ENCODE measurements around the gene TANK.

The TANK gene

DNA sequence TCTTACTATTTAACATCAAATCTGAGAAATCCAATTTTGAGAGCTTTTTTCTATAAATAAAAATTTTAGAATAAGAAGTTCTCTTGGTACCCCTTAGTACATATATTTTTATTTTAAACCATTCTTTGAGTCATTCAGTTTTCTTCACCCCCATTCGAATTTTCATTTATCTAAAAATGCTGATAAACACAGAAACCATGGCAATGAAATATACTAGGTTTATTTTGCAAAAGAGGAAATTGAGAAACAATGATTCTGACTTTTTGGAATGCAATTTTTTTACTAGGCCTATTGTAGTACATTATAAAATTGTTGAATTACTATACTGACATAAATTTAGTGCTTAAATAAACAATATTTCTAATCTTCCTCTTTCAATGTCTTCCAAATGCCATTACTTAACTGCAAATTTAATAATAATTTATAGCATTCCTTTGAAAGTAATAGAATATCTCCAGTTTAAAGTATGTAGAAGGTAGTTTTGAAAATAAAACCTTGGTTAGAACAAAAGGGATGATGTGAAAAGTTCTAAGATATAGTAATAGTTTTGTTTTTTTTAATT is 46.3 kb downstream of the TANK start:
- Histone ChIP-seq H3K9ac (ENCODE audit: low read length) (no peak overlapping the region), H3K27ac (ENCODE audit: low read depth, low read length) (no peak overlapping the region), H3K4me1 (ENCODE audit: control insufficient read depth, insufficient read depth, low read length) (peaks cover 3% of the 10 kb centered on the region; the same call in 1 of the 2 replicates), H3K27me3 (ENCODE audit: control insufficient read depth, insufficient read depth, low read length) (no peaks in the 10 kb centered on the region), H3K4me3 (ENCODE audit: low read depth, low read length) (no peak overlapping the region), H3K36me3 (ENCODE audit: control insufficient read depth, insufficient read depth, low read length) (peaks cover 16% of the 10 kb centered on the region; the same call in 1 of the 2 replicates), H3K9me3 (ENCODE audit: control insufficient read depth, insufficient read depth, low read depth, low read length) (no peaks in the 10 kb centered on the region)

DNA sequence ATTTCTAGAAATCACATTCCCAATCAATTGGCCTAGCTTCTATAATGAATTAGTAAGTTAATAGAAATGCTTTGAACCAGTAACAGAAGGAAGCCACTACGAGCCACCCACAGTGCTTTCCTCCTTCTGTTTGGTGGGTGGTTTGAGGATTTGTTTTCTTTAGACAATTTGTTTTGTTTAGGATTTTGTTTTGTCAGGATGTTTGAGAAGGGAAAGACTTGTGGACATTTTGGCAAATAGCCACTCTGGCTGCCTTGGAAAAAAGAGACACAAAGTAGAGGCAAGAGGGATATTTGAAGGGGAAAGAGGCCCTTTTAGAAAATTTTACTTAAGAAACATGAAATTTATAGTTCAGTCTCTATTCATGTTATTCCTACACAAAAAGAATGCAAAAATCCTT is 47.7 kb downstream of the TANK start:
- no peak overlapping the region for H3K4me3 ChIP-seq (ENCODE audit: low read depth, low read length)
- no peak overlapping the region for H3K9ac ChIP-seq (ENCODE audit: low read length)
- no peak overlapping the region for H3K27ac ChIP-seq (ENCODE audit: low read depth, low read length)
- no peaks in the 10 kb centered on the region for H3K27me3 ChIP-seq (ENCODE audit: control insufficient read depth, insufficient read depth, low read length)
- peaks cover 16% of the 10 kb centered on the region; the same call in 1 of the 2 replicates for H3K36me3 ChIP-seq (ENCODE audit: control insufficient read depth, insufficient read depth, low read length)
- H3K9me3 ChIP-seq (ENCODE audit: control insufficient read depth, insufficient read depth, low read depth, low read length), result no peaks in the 10 kb centered on the region
- peaks cover 3% of the 10 kb centered on the region; the same call in 1 of the 2 replicates for H3K4me1 ChIP-seq (ENCODE audit: control insufficient read depth, insufficient read depth, low read length)

DNA sequence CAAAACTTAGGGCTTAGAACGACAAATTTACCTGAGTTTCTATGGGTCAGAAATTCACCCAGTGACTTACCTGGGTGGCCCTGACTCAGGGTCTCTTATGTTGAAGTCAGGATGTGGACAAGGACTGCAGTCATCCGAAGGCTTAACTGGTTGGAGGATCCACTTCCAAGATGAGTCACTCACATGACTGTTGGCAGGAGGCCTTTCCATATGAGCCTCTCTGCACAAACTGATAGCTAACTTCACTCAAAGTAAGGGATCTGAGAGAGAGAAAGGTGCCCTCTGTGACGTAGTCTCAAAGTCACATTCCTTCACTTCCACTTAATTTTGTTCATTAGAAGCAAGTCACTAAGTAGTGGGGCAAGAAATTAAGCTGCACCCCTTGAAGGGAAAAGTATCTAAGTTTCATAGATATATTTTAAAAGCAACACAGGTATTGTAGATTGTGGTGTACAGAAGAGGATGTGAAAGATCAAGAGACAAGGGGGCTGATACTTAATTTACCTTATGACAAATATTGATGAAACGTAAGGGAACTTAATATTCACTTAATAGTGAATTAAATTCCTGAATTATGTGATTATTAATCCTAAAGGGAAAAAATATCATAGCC is 48.4 kb downstream of the TANK start:
- Histone ChIP-seq H3K9me3 (ENCODE audit: control insufficient read depth, insufficient read depth, low read depth, low read length) (no peaks in the 10 kb centered on the region), H3K9ac (ENCODE audit: low read length) (no peak overlapping the region), H3K4me3 (ENCODE audit: low read depth, low read length) (no peak overlapping the region), H3K4me1 (ENCODE audit: control insufficient read depth, insufficient read depth, low read length) (peaks cover 3% of the 10 kb centered on the region; the same call in 1 of the 2 replicates), H3K27me3 (ENCODE audit: control insufficient read depth, insufficient read depth, low read length) (no peaks in the 10 kb centered on the region), H3K27ac (ENCODE audit: low read depth, low read length) (no peak overlapping the region), H3K36me3 (ENCODE audit: control insufficient read depth, insufficient read depth, low read length) (peaks cover 12% of the 10 kb centered on the region; the same call in 1 of the 2 replicates)

DNA sequence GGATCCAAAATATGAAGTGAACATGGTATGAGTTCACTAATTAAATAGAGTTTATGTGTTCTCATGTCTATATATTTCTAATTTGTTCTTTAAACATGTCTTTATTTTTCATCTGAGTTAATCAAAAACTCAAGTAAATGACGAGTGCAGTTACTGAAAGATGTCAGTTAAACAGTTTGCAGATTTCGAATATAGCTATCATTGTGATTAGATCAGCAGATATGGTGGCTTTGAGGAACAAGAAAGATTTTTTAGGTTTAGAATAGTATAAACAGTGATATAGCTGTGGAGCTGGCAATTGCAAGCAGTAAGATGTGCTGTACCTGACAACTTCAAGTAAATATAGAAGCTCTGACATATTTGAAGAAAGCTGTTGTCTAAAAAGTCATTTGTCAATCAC is 49.7 kb downstream of the TANK start:
- Histone ChIP-seq H3K27ac (ENCODE audit: low read depth, low read length) (no peak overlapping the region), H3K36me3 (ENCODE audit: control insufficient read depth, insufficient read depth, low read length) (peaks cover 12% of the 10 kb centered on the region)

DNA sequence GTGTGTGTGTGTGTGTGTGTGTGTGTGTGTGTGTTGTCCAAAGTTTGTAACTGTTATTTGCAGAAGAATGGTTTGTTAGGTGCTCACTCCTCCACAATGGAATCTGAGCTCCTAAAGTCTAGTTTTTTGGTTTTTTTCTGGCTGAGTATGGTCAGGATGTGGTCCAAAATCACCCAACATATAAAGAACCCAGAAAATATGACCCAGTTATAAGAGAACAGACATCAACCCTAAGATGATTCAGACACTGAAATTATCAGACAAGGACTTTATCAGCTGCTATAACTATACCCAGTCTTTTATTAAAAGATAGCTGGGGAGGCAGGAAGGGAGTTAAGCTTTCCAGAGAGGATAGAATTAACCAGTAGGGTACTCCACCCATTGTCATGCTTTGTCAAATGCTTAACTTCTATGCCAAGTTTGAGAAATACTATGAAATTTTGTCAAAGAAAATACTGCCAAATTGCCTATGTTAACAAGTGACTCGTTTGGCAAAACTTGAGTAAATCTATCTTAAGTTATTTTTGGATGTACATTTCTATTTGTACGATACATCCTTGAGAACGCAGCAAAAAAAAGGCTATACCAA is 57.5 kb downstream of the TANK start:
- H3K27me3 ChIP-seq (ENCODE audit: control insufficient read depth, insufficient read depth, low read length), result no peaks in the 10 kb centered on the region
- H3K27ac ChIP-seq (ENCODE audit: low read depth, low read length), result no peak overlapping the region
- H3K4me3 ChIP-seq (ENCODE audit: low read depth, low read length), result no peak overlapping the region
- H3K9ac ChIP-seq (ENCODE audit: low read length), result no peak overlapping the region
- peaks cover 8% of the 10 kb centered on the region for H3K36me3 ChIP-seq (ENCODE audit: control insufficient read depth, insufficient read depth, low read length)
- no peaks in the 10 kb centered on the region for H3K4me1 ChIP-seq (ENCODE audit: control insufficient read depth, insufficient read depth, low read length)
- H3K9me3 ChIP-seq (ENCODE audit: control insufficient read depth, insufficient read depth, low read depth, low read length), result peaks cover 10% of the 10 kb centered on the region; the same call in 1 of the 2 replicates

More for the DNA sequence above, 49.7 kb downstream of the TANK start:
- Histone ChIP-seq H3K4me1 (ENCODE audit: control insufficient read depth, insufficient read depth, low read length) (peaks cover 3% of the 10 kb centered on the region; the same call in 1 of the 2 replicates), H3K9me3 (ENCODE audit: control insufficient read depth, insufficient read depth, low read depth, low read length) (peaks cover 9% of the 10 kb centered on the region; the same call in 1 of the 2 replicates), H3K9ac (ENCODE audit: low read length) (no peak overlapping the region), H3K4me3 (ENCODE audit: low read depth, low read length) (no peak overlapping the region), H3K27me3 (ENCODE audit: control insufficient read depth, insufficient read depth, low read length) (no peaks in the 10 kb centered on the region)

DNA sequence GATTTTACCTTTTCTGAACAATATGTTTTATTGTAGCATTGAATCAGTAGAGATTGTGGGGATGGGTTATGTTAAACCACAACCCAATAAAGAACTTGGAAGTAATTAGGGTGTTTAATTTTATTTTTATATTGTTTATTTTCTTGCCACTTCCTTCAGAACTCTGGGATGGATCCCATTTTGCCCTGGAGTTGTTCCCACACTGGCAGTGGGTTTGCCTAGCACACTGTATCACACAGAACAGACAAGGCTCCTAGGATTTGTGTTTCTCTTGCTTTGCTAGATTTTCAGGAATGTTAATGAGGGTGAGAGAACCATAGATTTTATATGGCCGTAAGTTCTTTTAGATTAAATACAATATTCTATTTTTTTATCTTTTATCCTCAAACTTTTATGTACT is 59.0 kb downstream of the TANK start:
- no peak overlapping the region for H3K27ac ChIP-seq (ENCODE audit: low read depth, low read length)
- peaks cover 7% of the 10 kb centered on the region; the same call in 1 of the 2 replicates for H3K9me3 ChIP-seq (ENCODE audit: control insufficient read depth, insufficient read depth, low read depth, low read length)
- H3K36me3 ChIP-seq (ENCODE audit: control insufficient read depth, insufficient read depth, low read length), result peaks cover 3% of the 10 kb centered on the region
- no peak overlapping the region for H3K4me3 ChIP-seq (ENCODE audit: low read depth, low read length)
- H3K9ac ChIP-seq (ENCODE audit: low read length), result no peak overlapping the region
- no peaks in the 10 kb centered on the region for H3K27me3 ChIP-seq (ENCODE audit: control insufficient read depth, insufficient read depth, low read length)
- no peaks in the 10 kb centered on the region for H3K4me1 ChIP-seq (ENCODE audit: control insufficient read depth, insufficient read depth, low read length)

DNA sequence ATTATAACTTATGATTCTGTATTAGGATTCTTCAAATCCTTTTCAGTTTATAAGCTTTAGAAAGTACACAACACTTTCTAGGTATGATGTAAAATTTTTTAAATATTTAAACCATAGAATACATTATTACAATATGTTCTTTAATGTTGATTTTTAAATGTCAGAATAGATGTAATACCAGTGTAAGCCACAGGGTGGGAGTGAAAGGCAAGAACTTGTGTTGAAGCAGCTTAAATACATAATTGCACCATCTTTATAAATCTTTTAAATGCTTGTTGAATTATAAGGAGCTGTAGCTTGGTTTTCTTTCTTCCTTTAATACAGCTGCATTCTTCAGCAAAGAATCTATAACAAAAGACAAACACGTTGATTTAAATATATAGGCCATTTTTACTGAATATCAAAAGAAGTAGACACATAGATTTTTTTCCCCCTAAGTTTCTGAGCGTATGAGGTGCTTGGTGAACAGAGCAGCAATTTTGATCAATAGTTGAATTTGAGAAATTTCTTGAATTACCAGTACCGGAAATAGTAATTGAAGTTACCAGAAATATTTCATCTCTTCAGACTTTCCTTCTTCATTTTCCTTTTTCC is 63.0 kb downstream of the TANK start:
- no peaks in the 10 kb centered on the region for H3K4me1 ChIP-seq (ENCODE audit: control insufficient read depth, insufficient read depth, low read length)
- no peak overlapping the region for H3K9ac ChIP-seq (ENCODE audit: low read length)
- no peak overlapping the region for H3K4me3 ChIP-seq (ENCODE audit: low read depth, low read length)
- H3K27me3 ChIP-seq (ENCODE audit: control insufficient read depth, insufficient read depth, low read length), result no peaks in the 10 kb centered on the region
- H3K36me3 ChIP-seq (ENCODE audit: control insufficient read depth, insufficient read depth, low read length), result peaks cover 17% of the 10 kb centered on the region
- no peak overlapping the region for H3K27ac ChIP-seq (ENCODE audit: low read depth, low read length)
- no peaks in the 10 kb centered on the region for H3K9me3 ChIP-seq (ENCODE audit: control insufficient read depth, insufficient read depth, low read depth, low read length)

DNA sequence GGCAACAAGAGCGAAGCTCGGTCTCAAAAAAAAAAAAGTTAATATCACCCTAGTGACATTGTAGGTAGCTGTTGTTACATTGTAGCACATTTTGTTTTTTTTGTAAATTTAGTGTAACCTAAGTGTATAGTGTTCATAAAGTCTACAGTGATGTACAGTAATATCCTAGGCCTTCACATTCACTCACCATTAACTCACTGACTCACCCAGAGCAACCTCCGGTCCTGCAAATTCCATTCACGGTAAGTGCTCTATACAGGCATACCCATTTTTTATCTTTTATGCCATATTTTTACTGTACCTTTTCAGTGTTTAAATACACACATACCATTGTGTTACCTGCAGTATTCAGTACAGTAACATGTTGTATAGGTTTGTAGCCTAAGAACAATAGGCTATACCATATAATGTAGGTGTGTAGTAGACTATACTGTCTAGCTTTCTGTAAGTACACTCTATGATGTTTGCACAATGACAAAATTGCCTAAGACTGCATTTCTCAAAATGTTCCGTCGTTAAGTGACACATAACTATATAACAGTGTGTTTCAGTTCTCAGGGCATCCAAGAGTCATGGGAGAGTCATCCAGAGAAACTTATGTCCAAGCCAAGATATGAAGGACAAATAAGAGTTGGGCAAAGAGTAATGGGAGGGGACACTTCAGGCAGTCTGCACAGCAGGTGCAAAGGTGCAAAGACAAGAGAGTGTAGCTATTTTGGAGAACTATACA is 68.4 kb downstream of the TANK start:
- H3K27me3 ChIP-seq (ENCODE audit: control insufficient read depth, insufficient read depth, low read length), result no peaks in the 10 kb centered on the region
- H3K9me3 ChIP-seq (ENCODE audit: control insufficient read depth, insufficient read depth, low read depth, low read length), result no peaks in the 10 kb centered on the region
- no peak overlapping the region for H3K27ac ChIP-seq (ENCODE audit: low read depth, low read length)
- no peaks in the 10 kb centered on the region for H3K4me1 ChIP-seq (ENCODE audit: control insufficient read depth, insufficient read depth, low read length)
- no peak overlapping the region for H3K9ac ChIP-seq (ENCODE audit: low read length)
- H3K4me3 ChIP-seq (ENCODE audit: low read depth, low read length), result no peak overlapping the region
- peaks cover 37% of the 10 kb centered on the region for H3K36me3 ChIP-seq (ENCODE audit: control insufficient read depth, insufficient read depth, low read length)

DNA sequence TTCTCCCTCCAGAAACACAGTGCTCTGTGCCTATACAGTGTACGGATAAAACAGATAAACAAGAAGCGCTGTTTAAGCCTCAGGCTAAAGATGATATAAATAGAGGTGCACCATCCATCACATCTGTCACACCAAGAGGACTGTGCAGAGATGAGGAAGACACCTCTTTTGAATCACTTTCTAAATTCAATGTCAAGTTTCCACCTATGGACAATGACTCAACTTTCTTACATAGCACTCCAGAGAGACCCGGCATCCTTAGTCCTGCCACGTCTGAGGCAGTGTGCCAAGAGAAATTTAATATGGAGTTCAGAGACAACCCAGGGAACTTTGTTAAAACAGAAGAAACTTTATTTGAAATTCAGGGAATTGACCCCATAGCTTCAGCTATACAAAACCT is 70.7 kb downstream of the TANK start:
- no peaks in the 10 kb centered on the region for H3K9me3 ChIP-seq (ENCODE audit: control insufficient read depth, insufficient read depth, low read depth, low read length)
- peaks cover 27% of the 10 kb centered on the region for H3K36me3 ChIP-seq (ENCODE audit: control insufficient read depth, insufficient read depth, low read length)
- no peaks in the 10 kb centered on the region for H3K27me3 ChIP-seq (ENCODE audit: control insufficient read depth, insufficient read depth, low read length)
- H3K4me1 ChIP-seq (ENCODE audit: control insufficient read depth, insufficient read depth, low read length), result no peaks in the 10 kb centered on the region
- no peak overlapping the region for H3K9ac ChIP-seq (ENCODE audit: low read length)
- no peak overlapping the region for H3K4me3 ChIP-seq (ENCODE audit: low read depth, low read length)
- H3K27ac ChIP-seq (ENCODE audit: low read depth, low read length), result no peak overlapping the region

DNA sequence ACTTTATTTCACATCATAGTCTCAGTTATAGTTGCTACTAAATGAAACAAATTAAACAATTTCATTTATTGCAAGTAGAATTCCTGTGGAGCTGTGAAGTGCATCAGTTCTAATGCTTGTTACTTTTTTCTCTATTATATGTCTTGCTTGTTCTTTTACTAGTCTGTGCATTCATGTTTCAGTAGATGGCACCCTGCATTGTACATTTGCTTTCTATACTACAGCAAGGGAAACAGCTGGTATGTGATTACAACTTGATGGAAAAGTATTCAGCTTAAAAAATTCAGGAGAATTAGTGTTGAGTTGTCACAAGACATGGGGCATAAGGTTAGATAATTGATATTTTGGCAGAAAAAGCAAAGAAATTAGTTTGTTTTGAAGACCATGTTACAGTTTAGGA is 72.3 kb downstream of the TANK start:
- Histone ChIP-seq H3K36me3 (ENCODE audit: control insufficient read depth, insufficient read depth, low read length) (peaks cover 25% of the 10 kb centered on the region), H3K27ac (ENCODE audit: low read depth, low read length) (no peak overlapping the region), H3K27me3 (ENCODE audit: control insufficient read depth, insufficient read depth, low read length) (peaks cover 10% of the 10 kb centered on the region), H3K9ac (ENCODE audit: low read length) (no peak overlapping the region), H3K9me3 (ENCODE audit: control insufficient read depth, insufficient read depth, low read depth, low read length) (no peaks in the 10 kb centered on the region), H3K4me3 (ENCODE audit: low read depth, low read length) (no peak overlapping the region), H3K4me1 (ENCODE audit: control insufficient read depth, insufficient read depth, low read length) (peaks cover 9% of the 10 kb centered on the region)
